Stimulated activated naive CD4-positive, alpha-beta T cell treated with Interleukin-2 at 50 U/mL for 16 hours (primary cell): ENCODE measurements around the gene FUT1.
"Not testable (repeated sequence)": the region's sequence is repeated elsewhere in the genome, so short reads cannot be mapped to it uniquely, and the experiment has no call there.

ENCODE experiments used
- DNase-seq: peaks from one replicate; lab custom pipeline; 2025; lab: John Stamatoyannopoulos, UW

FUT1 gene

DNA sequence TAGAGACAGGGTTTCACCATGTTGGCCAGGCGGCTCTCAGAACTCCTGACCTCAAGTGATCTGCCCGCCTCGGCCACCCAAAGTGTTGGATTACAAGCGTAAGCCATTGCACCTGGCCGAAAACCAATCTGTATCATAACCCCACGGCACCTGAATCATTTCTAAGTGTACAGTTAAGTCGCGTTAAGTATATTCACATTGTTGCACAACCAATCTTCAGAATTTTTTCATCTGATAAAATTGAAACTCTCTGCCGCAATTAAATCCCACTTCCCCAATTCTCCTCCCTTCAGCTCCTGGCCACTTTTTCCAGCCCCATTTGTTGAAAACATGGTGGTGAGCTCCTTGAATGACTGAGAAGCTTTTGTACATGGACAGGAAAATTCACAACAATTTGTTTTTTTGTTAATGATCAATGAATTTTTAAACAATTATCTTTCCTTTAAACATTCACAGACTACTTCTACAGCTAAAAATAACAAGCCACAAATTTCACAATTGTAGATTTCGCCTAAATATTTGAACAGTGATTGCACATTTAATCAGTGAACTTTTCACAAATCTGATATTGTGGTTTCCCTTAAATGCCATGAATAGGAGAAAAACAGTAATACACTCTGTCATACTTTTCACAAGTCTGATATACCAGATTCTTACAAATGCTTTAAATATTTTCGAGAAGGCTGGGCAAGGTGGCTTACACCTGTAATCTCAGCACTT lies 16.7 kb upstream of the FUT1 start:
- no peak for DNase-seq

DNA sequence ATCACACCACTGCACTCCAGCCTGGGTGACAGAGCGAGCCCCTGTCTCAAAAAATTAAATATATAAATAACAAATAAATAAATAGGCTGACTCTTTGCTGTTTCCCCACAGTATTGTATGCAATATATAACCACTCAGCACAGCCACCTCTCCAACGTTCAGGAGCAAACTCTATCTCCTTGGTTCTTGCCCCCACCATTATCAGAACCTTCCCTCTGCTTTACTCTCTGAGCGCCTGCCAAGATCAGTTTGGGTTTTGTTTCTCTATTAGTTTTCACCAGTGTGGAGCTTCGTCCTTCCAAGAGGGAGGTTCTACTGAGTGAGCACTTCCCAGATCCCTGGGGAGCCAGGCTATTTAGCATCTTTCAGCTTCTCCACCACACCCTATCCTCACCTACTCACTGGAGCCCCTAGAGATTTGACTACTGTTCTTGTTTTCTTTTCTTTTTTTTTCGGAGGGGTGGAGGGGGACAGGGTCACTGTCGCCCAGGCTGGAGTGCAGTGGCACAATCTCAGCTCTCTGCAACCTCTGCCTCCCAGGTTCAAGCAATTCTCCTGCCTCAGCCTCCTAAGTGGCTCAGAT lies 15.8 kb upstream of the FUT1 start:
- not testable (repeated sequence) for DNase-seq

DNA sequence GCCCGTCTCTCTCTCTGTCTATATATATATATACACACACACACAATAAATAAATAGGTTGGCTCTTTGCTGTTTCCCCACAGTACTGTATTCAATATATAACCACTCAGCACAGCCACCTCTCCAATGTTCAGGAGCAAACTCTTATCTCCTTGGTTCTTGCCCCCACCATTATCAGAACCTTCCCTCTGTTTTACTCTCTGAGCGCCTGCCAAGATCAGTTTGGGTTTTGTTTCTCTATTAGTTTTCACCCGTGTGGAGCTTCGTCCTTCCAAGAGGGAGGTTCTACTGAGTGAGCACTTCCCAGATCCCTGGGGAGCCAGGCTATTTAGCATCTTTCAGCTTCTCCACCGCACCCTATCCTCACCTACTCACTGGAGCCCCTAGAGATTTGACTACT lies 13.4 kb upstream of the FUT1 start:
- not testable (repeated sequence) for DNase-seq

DNA sequence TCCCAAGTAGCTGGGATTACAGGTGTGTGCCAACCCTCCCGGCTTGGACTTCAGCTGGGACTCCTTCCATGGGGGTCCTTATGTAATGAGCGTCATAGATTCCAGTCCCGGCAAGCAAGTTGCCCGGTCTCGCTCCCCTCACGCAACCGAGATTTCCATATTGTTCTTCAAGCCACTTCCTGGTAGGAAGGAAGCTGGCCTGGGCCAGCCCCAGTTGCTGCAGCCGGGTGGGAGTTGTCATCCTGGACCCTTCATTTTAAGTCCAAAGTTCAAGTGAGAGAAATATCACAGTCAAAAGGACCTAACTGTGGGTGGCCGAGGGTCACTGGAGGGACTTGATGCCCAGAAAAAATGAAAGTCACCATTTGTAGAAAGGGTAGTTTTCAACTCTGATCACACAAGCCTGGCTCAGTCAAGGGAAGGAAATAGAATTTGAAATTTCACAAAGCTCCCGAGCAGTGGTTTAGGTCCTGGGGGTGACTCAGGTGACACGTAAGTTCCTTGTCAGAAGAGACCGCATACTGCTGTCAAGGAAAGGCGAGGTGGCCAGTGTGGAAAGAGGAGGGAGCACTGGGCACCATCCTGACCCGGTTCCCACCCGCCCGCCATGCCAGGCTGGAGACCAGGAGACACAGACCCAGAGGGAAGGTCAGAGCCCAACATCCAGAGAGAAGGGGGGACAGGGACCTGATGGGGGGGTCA lies 8.2 kb upstream of the FUT1 start:
- DNase-seq = no peak

DNA sequence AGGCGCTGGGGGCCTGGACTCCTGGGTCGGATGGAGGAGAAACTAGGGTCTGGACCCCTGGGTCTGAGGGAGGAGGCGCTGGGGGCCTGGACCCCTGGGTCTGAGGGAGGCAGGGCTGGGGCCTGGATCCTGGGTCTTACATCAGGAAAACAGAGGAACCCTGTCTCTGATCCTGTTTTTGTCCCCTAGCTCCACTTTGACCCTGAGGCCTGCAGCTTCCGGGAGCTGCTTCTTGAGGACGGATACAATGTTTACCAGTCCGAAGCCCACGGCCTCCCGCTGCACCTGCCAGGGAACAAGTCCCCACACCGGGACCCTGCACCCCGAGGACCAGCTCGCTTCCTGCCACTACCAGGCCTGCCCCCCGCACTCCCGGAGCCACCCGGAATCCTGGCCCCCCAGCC lies 5.3 kb upstream of the FUT1 start:
- DNase-seq = no peak

DNA sequence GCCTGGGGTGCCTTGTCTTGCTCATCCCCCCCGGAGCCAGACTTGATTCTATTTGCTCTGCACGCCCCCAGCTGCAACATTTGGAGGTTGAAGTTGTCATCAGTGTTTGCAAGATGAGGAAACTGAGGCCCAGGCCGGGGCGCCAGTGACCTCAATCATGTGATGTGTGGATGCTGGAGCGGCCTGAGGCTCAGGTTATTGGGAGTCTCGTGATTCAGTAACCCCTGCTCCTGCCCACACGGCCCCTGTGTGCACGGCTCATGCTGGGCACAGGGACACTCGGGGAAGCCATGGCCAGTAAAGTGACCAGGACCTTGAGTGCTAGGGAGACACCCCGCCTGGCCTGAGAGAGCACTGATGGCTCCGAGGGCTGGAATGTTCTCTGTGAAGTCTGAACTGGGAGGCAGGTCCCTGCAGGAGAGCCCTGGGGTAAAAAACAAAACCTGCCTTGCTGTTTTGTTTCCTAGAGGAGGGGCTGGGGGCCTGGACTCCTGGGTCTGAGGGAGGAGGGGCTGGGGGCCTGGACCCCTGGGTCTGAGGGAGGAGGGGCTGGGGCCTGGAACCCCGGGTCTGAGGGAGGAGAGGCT lies 4.7 kb upstream of the FUT1 start:
- DNase-seq = no peak

DNA sequence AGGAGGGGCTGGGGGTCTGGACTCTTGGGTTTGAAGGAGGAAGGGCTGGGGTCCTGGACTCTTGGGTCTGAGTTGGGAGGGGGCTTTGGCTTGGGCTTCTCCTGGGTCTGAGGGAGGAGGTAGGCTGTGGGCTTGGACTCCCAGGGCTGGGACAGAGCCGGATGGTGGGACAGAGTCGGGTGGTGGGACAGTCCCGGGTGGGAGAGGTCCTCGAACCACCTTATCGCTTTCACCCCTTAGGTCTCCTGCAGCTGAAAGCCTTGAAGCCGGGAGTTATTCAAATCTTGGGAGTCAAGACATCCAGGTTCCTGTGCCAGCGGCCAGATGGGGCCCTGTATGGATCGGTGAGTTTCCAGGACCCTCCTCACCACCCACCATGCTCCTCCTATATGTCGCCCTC lies 4.2 kb upstream of the FUT1 start:
- DNase-seq = no peak

DNA sequence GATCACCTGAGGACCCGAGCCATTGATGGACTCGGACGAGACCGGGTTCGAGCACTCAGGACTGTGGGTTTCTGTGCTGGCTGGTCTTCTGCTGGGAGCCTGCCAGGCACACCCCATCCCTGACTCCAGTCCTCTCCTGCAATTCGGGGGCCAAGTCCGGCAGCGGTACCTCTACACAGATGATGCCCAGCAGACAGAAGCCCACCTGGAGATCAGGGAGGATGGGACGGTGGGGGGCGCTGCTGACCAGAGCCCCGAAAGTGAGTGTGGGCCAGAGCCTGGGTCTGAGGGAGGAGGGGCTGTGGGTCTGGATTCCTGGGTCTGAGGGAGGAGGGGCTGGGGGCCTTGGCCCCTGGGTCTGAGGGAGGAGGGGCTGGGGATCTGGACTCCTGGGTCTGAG lies 3.8 kb upstream of the FUT1 start:
- DNase-seq = no peak

DNA sequence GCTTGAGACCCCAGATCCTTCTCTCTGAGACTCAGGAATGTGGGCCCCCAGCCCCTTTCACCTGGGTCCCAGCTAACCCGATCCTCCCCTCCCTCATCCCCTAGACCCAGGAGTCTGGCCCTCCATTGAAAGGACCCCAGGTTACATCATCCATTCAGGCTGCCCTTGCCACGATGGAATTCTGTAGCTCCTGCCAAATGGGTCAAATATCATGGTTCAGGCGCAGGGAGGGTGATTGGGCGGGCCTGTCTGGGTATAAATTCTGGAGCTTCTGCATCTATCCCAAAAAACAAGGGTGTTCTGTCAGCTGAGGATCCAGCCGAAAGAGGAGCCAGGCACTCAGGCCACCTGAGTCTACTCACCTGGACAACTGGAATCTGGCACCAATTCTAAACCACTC lies 3.3 kb upstream of the FUT1 start:
- DNase-seq = no peak

DNA sequence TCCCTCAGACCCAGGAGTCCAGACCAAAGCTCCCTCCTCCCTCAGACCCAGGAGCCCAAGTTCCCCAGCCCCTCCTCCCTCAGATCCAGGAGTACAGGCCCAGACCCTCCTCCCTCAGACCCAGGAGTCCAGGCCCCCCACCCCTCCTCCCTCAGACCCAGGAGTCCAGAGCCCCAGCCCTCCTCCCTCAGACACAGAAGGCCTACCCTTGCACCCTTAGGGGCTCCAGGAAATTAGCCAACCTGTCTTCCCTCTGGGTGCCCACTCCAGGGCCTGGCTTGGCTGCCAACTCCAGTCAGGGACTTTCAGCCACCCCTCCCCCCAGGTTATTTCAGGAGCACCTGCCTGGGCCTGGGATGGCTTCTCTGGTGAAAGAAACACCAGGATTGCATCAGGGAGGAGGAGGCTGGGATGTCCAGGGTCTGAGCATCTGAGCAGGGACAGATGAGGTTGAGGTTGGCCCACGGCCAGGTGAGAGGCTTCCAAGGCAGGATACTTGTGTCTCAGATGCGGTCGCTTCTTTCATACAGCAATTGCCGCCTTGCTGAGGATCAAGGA lies 2.7 kb upstream of the FUT1 start, which contains the start of gene FGF21:
TSS of gene FGF21 (plus strand) at position 441 of the 558 bp plus-strand sequence. CDS start 713 bp downstream, outside the sequence.
- DNase-seq = no peak

DNA sequence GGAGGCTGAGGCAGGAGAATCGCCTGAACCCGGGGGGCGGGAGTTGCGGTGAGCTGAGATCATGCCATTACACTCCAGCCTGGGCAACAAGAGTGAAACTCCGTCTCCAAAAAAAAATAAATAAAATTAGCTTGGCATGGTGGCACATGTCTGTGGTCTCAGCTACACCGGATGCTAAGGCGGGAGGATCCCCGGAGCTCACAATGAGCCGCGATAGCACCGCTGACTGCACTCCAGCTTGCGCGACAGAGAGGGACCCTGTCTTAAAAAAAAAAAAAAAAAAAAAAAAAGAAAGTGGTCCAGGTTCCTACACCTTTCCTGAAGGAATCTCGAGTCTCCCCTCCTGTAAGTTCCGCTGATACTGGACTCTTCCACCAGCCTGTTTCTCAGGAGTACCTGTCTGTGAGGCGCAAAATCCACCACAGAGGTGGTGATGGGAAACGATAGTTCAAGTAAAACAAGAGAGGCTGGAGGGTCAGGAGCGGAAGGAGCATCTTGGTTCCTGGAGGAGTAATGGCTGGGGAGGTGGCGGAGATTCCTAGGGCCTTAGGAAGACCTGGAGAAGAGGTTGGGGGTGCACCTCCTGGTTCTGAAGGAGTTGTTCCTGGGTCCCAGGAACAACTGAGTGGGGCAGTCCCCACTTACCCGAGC lies 471 bp downstream of the FUT1 start:
- no peak for DNase-seq

DNA sequence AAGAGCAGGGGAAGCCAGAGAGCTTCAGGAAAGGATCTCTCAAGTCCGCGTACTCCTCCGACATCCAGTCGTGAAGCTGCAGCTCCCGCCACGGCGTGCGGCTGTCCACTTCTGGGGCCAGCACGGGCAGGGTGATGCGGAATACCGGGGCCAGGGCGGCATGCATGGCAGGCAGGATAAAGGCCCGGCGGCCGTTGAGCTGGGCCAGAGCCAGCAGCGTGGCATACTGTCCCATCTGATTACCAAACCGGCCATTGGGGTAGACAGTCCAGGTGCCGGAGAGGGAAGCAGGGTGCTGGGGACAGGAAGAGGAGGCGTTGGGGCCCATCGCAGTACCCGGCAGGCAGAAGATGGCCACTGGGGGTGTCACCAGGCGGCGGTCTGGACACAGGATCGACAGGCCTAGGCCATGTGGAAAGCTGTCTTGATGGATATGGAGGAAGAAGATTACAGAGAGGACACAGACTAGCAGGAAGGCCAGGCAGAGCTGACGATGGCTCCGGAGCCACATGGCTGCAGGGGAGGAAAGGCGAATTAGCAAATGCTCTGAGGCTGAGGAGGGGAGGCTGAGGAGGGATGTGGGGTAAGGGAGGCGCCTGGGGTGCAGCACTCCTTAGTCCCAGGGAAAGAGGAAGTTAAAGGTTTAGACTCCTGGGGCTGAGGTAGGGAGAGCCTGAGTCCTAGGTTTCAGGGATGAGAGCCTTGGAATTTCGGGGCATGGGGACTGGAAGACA lies 1.5 kb downstream of the FUT1 start:
- no peak for DNase-seq

DNA sequence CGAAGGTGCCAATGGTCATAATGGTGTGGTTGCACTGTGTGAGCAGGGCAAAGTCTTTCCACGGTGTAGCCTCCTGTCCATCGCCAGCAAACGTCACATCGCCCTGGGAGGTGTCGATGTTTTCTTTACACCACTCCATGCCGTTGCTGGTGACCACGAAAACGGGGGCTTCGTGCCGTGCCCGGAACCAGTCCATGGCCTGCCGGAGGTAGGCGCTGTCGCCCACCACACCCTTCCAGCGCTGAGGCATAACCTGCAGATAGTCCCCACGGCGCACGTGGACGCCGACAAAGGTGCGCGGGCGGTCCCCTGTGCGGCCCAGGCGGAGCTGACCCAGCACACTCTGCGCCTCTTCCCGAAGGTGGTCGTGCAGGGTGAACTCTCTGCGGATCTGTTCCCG lies 2.1 kb downstream of the FUT1 start:
- no peak for DNase-seq

DNA sequence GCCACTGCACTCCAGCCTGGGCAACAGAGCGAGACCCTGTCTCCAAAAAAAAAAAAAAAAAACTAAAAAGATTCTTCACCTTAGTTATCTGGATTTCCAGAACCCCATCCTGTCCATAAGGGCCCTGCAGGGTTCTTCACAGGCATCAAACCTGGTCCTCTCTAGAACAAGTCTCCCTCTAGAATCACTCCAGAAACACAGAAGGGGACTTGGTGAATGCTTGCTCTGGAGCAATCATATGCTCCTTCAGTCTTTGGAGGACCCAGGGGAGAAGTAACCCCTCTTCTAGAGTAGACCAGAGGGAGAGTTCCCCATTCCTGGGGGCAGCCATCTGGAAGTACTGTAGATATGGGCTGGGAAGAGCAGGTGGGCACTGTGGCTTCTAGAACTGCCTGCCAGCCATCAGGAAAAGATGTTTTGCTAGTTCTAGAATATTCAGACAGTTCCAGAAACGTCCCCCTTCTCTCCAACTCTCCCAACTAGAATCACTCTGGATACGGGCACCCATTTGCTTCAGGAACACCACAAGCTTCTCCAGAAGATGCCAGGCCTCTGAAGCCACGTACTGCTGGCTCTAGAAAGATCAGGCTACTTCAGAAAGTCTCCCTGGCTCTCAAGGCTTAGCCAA lies 2.8 kb downstream of the FUT1 start:
- no peak for DNase-seq

DNA sequence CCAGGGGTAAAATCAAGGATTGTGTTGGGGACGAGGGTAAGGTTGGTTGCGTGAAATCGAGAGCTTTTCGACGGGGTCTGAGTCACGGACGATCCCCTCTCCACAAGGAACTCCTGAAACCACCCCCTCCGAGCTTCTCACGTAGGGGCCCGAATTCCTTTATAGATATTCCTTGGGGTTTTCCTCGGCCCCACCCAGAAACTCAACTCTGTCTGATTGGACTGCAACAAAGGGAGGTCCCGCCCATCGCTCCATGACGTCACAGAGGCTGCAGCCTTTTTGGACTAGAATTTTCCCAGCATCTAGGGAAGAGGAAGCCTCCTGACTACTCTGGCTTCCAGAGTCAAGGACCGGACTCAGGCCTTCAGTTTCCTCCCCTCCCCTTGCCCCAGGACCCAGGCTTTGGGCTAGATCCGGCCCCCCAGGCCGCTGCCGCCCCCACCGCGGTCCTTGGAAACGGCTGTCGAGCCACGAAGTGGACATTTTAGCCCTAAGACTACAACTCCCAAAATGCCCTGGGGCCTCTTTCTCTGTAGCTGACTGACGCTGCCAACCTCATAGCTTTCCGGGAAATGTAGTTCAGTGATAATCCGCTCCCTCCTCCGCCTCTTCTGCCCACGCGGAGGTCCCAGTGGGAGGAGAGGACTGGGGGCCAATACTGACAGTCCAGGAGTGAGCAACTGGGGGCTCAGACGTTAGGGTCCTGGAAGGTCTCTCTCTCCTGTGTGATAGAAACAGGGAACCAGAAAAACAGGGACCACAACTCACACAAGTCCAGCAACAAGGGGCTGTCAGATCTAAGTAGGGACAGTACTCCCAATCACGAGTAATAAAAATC lies 5.5 kb downstream of the FUT1 start, which contains the start of gene IZUMO1:
TSS of gene IZUMO1 (minus strand) at position 172 of the 838 bp plus-strand sequence. CDS start 1,050 bp downstream, outside the sequence.
- DNase-seq = peak; percentile 32

DNA sequence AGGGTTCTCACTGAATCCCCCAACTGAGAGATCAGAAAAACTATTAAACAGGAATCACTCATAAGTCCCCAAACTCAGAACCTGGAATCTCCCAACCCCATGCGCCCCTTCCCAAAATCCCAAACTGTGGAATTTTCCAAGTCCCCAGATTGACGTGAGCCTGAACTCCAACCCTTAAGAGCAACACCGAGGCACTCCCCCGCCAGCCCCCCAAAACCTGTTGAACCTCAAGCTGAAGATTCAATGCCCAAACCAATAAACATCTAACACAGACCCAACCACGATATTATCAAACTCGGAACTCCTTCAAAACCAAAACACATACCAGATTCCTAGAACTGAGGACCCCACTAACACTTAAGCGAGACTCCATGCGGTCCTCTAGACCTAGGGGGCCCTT lies 6.3 kb downstream of the FUT1 start:
- no peak for DNase-seq

DNA sequence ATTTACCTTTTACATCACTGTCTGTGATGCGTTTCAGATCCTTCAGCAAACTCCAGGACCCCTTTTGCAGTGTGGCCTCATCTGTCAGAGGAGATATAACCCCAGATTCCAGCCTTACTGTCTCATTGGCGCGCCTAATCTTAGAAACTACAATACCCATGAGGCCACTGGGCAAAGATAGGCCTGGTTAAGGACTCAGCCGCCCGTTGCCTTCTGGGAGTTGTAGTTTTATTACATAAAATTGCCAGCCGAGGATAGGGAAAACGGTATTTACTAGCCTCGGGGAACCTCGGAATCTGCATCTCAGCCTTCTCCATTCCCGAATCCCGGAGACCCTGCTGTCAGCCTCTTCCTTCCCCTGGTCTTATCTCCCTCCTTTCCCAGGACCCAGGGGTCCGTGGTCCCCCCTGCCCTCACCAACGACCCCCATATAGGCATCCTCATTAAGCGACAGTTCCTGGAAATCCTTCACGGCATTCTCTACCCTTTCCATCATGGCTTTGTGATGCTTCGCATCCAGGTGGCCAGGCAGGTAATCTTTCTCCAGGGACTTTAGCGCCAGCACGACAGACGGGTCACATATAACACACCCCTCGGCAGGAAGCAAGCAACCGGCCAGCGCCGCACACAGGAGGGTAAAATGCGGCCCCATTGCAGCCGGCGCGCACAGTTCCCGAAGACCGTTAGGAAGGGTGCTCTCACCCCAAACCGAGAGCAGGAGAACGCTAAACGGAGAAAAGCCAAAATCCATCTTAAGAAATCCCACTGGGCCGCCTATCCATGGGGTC lies 7.0 kb downstream of the FUT1 start:
- DNase-seq = peak; percentile 21

DNA sequence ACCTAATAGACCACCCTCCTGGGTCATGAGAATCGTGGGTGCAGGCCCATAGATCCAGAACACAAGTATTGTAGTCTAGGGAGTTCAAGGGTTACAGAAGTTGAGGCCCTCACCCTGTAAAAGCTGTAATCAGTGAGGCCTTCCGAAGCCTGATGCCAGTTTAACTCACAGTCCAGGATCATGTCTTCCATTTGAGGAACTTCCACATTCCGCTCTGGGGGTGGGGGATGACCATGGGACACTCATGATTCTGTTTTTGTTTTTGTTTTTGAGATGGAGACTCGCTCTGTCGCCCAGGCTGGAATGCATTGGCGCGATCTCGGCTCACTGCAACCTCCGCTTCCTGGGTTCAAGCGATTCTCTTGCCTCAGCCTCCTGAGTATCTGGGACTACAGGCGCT lies 10.3 kb downstream of the FUT1 start:
- no peak for DNase-seq
